HUES6 (cell line): ENCODE measurements around the gene MBTD1.
A peak's percentile ranks its signal among the peaks of the same experiment; 100 is the strongest.

ENCODE experiments used
- H3K27ac ChIP-seq: 2 replicates; pipeline ENCODE4 v1.7.0; 2013; ENCODE audit warnings: low read depth, mild to moderate bottlenecking, low read length, inconsistent platforms
- H3K27me3 ChIP-seq: 2 replicates; pipeline ENCODE4 v1.6.1; 2013; ENCODE audit warnings: low read length; ENCODE audit not compliant: control insufficient read depth, insufficient read depth
- H3K36me3 ChIP-seq: 2 replicates; pipeline ENCODE4 v1.6.1; 2013; ENCODE audit warnings: low read length; ENCODE audit not compliant: control insufficient read depth, insufficient read depth
- H3K4me1 ChIP-seq: 2 replicates; pipeline ENCODE4 v1.6.1; 2013; ENCODE audit warnings: low read length; ENCODE audit not compliant: control insufficient read depth, insufficient read depth
- H3K4me3 ChIP-seq: 2 replicates; pipeline ENCODE4 v1.5.1; 2013; ENCODE audit warnings: low read depth, low read length
- H3K9ac ChIP-seq: one replicate; pipeline ENCODE4 v1.6.1; 2013; ENCODE audit warnings: mild to moderate bottlenecking, low read length
- H3K9me3 ChIP-seq: 2 replicates; pipeline ENCODE4 v1.6.1; 2013; ENCODE audit warnings: low read depth, low read length; ENCODE audit not compliant: control insufficient read depth, insufficient read depth

MBTD1 gene

DNA sequence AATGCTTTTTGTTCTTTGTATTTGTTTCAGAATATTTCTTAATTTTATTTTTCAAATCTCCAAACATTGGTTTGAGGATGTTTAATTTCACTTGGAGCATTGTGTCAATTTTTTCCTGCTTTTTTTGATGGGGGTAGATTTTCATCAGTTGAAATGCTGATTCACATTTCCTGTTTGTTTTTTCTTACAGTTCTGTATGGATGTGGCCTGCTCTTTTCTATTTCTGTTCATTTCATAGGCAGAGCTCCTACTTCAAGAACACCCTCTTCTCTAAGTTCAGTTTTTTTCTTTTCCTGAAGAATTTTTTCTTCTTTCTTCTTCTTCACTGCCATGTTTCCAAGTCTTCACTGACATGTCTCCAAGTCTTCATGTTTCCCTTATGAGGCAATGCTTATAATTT is 8.8 kb downstream of the MBTD1 start:
- Histone ChIP-seq H3K36me3 (peaks cover 47% of the 10 kb centered on the region), H3K27ac (no peak overlapping the region), H3K4me1 (no peaks in the 10 kb centered on the region), H3K9me3 (no peaks in the 10 kb centered on the region), H3K4me3 (no peak overlapping the region), H3K9ac (no peak overlapping the region), H3K27me3 (no peaks in the 10 kb centered on the region)

GRCh38 chr17:51250314-51250840 is 9.5 kb downstream of the MBTD1 start:
- Histone ChIP-seq H3K36me3 (peaks cover 46% of the 10 kb centered on the region), H3K4me3 (no peak overlapping the region), H3K9me3 (no peaks in the 10 kb centered on the region), H3K27me3 (no peaks in the 10 kb centered on the region), H3K9ac (no peak overlapping the region), H3K27ac (no peak overlapping the region), H3K4me1 (no peaks in the 10 kb centered on the region)

DNA sequence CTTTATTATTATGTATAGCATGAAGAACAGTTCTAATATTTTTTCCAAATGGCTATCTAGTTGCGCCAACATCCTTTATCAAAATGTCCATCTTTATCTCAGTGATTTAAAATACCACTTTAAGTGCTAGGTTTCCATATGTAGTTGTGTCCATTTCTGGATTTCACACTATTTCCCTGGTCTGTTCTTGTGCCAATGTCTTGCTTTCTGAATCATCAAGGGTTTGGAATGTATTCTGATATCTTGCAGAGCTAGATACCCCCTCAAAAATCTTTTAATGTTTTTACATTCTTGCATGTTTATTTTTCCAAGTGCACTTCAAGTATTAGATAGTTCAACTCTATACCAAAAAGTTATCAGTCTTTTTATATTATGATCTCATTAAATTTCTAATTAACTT is 14.3 kb downstream of the MBTD1 start:
- Histone ChIP-seq H3K27ac (no peak overlapping the region), H3K9ac (no peak overlapping the region), H3K9me3 (no peaks in the 10 kb centered on the region), H3K36me3 (peaks cover 6% of the 10 kb centered on the region), H3K27me3 (no peaks in the 10 kb centered on the region), H3K4me1 (no peaks in the 10 kb centered on the region), H3K4me3 (no peak overlapping the region)

DNA sequence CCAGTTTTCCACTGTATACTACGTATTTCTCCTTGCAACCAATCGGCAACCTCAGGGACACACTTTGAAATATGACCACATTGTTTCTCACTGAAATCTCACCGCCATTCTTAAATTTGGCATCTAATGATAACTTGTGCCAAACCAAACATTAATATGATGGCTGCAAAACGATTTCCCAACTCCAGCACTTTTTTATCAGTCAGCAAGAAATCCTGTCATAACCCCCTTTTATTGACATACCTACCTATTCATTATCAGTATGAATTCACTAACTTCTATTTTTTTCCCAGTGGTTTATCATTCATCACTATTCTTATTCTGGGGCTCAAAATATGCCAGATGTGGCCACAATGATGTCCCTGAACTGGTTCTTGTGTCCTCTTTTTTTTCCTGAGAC is 15.8 kb downstream of the MBTD1 start:
- H3K4me1 ChIP-seq: no peaks in the 10 kb centered on the region
- H3K4me3 ChIP-seq: no peak overlapping the region
- H3K27ac ChIP-seq: 0 out of 2 replicates have a peak overlapping the region, but pooled peaks have one; percentile 34
- no peak overlapping the region for H3K9ac ChIP-seq
- no peaks in the 10 kb centered on the region for H3K9me3 ChIP-seq
- no peaks in the 10 kb centered on the region for H3K27me3 ChIP-seq
- peaks cover under 1% of the 10 kb centered on the region; the same call in 1 of the 2 replicates for H3K36me3 ChIP-seq

GRCh38 chr17:51240275-51240674 is 19.6 kb downstream of the MBTD1 start:
- H3K9ac ChIP-seq: no peak overlapping the region
- H3K27me3 ChIP-seq: no peaks in the 10 kb centered on the region
- no peak overlapping the region for H3K27ac ChIP-seq
- peaks cover 3% of the 10 kb centered on the region; the same call in 1 of the 2 replicates for H3K36me3 ChIP-seq
- no peaks in the 10 kb centered on the region for H3K4me1 ChIP-seq
- no peak overlapping the region for H3K4me3 ChIP-seq
- H3K9me3 ChIP-seq: no peaks in the 10 kb centered on the region

DNA sequence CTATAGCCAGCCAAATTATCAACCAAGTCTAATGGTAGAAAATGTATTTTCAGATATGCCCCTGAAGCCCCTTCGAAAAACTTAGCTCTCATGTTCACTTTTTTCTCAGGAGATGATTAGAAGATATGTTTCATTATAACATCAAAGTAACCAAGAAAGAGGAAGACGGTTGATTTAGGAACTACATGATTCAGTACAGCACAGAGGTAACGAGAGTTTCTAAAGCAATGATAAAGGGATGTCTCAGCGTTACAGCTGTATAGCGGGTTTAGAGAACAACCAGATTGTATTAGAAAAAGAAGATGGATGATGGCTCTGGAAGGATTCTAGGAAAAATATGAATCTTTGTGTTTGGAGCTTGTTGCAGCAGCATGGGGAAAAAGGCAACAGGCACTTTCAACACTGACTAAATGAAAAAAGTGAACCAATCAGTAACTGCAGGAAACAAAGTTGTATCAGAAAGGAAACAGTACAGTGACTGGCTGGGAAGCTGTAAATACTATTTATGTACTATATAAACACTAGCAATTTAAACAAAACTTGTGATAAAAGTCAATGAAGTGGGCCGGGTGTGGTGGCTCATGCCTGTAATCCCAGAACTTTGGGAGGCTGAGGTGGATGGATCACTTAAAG is 21.5 kb downstream of the MBTD1 start:
- H3K4me1 ChIP-seq: no peaks in the 10 kb centered on the region
- no peak overlapping the region for H3K27ac ChIP-seq
- H3K27me3 ChIP-seq: no peaks in the 10 kb centered on the region
- H3K9me3 ChIP-seq: no peaks in the 10 kb centered on the region
- no peak overlapping the region for H3K9ac ChIP-seq
- H3K36me3 ChIP-seq: peaks cover 3% of the 10 kb centered on the region; the same call in 1 of the 2 replicates
- H3K4me3 ChIP-seq: no peak overlapping the region

GRCh38 chr17:51234162-51234561 is 25.7 kb downstream of the MBTD1 start:
- no peak overlapping the region for H3K27ac ChIP-seq
- no peak overlapping the region for H3K9ac ChIP-seq
- H3K4me3 ChIP-seq: no peak overlapping the region
- no peaks in the 10 kb centered on the region for H3K9me3 ChIP-seq
- H3K36me3 ChIP-seq: peaks cover 3% of the 10 kb centered on the region; the same call in 1 of the 2 replicates
- no peaks in the 10 kb centered on the region for H3K4me1 ChIP-seq
- no peaks in the 10 kb centered on the region for H3K27me3 ChIP-seq

DNA sequence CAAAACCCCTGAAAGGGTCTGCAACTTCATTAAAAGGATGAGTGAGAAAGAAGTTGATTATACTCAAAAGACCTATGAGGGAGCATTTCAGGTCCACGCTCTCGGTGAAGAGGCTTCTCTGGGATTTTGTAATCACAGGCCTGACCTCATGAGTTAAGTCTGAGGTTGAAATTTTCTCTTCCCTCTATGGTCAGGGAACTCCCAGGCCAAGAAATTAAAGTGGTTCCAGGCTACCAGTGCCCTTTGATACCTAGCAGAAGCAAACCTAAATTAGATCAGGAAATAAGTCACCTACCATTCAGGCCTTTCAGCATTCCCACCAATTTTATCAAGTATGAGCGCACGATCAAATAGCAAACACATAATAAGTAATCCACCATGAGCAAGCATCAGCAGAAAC is 27.9 kb downstream of the MBTD1 start:
- H3K27me3 ChIP-seq: no peaks in the 10 kb centered on the region
- H3K9me3 ChIP-seq: no peaks in the 10 kb centered on the region
- H3K27ac ChIP-seq: no peak overlapping the region
- H3K4me3 ChIP-seq: no peak overlapping the region
- H3K9ac ChIP-seq: no peak overlapping the region
- no peaks in the 10 kb centered on the region for H3K36me3 ChIP-seq
- no peaks in the 10 kb centered on the region for H3K4me1 ChIP-seq

GRCh38 chr17:51230306-51230705 is 29.5 kb downstream of the MBTD1 start:
- Histone ChIP-seq H3K4me3 (no peak overlapping the region), H3K4me1 (no peaks in the 10 kb centered on the region), H3K36me3 (no peaks in the 10 kb centered on the region), H3K27ac (no peak overlapping the region), H3K9me3 (no peaks in the 10 kb centered on the region), H3K9ac (no peak overlapping the region), H3K27me3 (no peaks in the 10 kb centered on the region)

- no peak overlapping the region for H3K4me3 ChIP-seq
- no peak overlapping the region for H3K27ac ChIP-seq
- peaks cover 2% of the 10 kb centered on the region for H3K36me3 ChIP-seq
- no peaks in the 10 kb centered on the region for H3K9me3 ChIP-seq
- no peaks in the 10 kb centered on the region for H3K27me3 ChIP-seq
- no peak overlapping the region for H3K9ac ChIP-seq
- H3K4me1 ChIP-seq: no peaks in the 10 kb centered on the region
These were observed 30.0 kb downstream of the MBTD1 start for GRCh38 chr17:51229889-51230288.

DNA sequence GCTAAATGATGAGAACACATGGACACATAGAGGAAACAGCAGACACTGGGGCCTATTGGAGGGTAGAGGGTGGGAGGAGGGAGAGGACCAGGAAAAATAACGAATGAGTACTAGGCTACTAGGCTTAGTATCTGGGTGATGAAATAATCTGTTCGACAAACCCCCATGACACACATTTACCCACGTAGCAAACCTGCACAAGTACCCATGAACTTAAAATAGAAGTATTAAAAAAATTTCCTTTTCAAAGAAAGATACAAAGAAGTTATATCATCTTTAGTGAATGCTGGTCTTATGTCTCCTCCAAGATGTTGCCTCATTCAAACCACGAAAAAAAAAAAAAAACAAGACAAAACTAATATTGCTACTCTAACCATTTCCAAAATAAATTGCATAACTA is 31.7 kb downstream of the MBTD1 start:
- H3K4me3 ChIP-seq: no peak overlapping the region
- H3K36me3 ChIP-seq: peaks cover 19% of the 10 kb centered on the region
- no peak overlapping the region for H3K9ac ChIP-seq
- no peak overlapping the region for H3K27ac ChIP-seq
- no peaks in the 10 kb centered on the region for H3K9me3 ChIP-seq
- no peaks in the 10 kb centered on the region for H3K27me3 ChIP-seq
- H3K4me1 ChIP-seq: no peaks in the 10 kb centered on the region
